ENCODE measurements around the gene PARVG. TPM values are rescaled to one million over a fixed set of nuclear protein-coding genes. Genes with fewer than 3 reads are reported as not detected.

PARVG gene
- total RNA-seq, 2 donors from 2014 or later, result 0.11 to 0.44 TPM

- TF ChIP-seq, protein P1, sequence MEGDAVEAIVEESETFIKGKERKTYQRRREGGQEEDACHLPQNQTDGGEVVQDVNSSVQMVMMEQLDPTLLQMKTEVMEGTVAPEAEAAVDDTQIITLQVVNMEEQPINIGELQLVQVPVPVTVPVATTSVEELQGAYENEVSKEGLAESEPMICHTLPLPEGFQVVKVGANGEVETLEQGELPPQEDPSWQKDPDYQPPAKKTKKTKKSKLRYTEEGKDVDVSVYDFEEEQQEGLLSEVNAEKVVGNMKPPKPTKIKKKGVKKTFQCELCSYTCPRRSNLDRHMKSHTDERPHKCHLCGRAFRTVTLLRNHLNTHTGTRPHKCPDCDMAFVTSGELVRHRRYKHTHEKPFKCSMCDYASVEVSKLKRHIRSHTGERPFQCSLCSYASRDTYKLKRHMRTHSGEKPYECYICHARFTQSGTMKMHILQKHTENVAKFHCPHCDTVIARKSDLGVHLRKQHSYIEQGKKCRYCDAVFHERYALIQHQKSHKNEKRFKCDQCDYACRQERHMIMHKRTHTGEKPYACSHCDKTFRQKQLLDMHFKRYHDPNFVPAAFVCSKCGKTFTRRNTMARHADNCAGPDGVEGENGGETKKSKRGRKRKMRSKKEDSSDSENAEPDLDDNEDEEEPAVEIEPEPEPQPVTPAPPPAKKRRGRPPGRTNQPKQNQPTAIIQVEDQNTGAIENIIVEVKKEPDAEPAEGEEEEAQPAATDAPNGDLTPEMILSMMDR (conservative IDR thresholded peaks at IDR 0.05), result no peak
- peaks cover 18% of the 10 kb centered on the region for H3K4me1 Mint-ChIP-seq
- DNase-seq, result no peak
- no peaks in the 10 kb centered on the region for H3K27me3 ChIP-seq (ENCODE audit: control insufficient read depth, insufficient read depth, low read length, poor library complexity, severe bottlenecking)
- H3K9me3 Mint-ChIP-seq, result no peaks in the 10 kb centered on the region
- H3K27ac Mint-ChIP-seq, result no peak overlapping the region
- no peak overlapping the region for H3K9ac ChIP-seq (ENCODE audit: extremely low read depth, low read length, poor library complexity, severe bottlenecking)
- 94 to 100% methylated on average over 8 of the region's 8 CpGs for WGBS, 2 experiments (ENCODE audit: insufficient coverage in 1 of 2, insufficient read length in 1 of 2)
- no peaks in the 10 kb centered on the region for H3K27me3 Mint-ChIP-seq (ENCODE audit: insufficient read depth)
- no peaks in the 10 kb centered on the region for H3K36me3 ChIP-seq (ENCODE audit: control insufficient read depth, insufficient read depth, low read length)
- no peak overlapping the region for H3K27ac ChIP-seq (ENCODE audit: low read depth, low read length)
- no peak overlapping the region for H3K4me3 ChIP-seq (ENCODE audit: low read length)
- no peaks in the 10 kb centered on the region for H3K4me1 ChIP-seq (ENCODE audit: control insufficient read depth, insufficient read depth, low read length)
- H3K4me3 Mint-ChIP-seq, result no peak overlapping the region
- no peaks in the 10 kb centered on the region for H3K36me3 Mint-ChIP-seq (ENCODE audit: low read depth)
- H3K9me3 ChIP-seq (ENCODE audit: control insufficient read depth, low read length), result no peaks in the 10 kb centered on the region
Observed at GRCh38 chr22:44158816-44159215, 21.9 kb upstream of the PARVG start.

DNA sequence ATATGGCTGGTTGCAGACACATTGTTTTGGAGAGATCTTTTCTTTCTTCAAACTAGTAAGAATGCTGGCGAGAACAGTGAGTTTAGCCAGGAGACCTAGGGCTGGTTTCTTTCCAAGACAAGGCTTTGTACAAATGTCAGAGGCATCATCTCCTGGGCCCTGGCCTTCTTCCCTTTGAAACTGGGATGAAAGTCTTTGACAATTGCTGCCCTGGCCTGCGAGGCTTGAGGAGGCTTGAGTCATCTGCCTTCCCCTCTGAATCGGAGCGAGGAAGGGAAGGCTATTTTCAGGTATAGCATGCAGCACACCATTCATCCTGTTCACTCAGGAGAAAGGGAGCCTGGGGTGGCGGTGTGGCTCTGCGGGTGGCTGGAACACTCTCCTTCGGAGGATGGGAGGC is 21.5 kb upstream of the PARVG start:
- Histone ChIP-seq H3K4me3 (ENCODE audit: low read length) (no peak overlapping the region), H3K9me3 (ENCODE audit: control insufficient read depth, low read length) (no peaks in the 10 kb centered on the region), H3K27ac (ENCODE audit: low read depth, low read length) (no peak overlapping the region), H3K9ac (ENCODE audit: extremely low read depth, low read length, poor library complexity, severe bottlenecking) (no peak overlapping the region), H3K4me1 (ENCODE audit: control insufficient read depth, insufficient read depth, low read length) (no peaks in the 10 kb centered on the region), H3K36me3 (ENCODE audit: control insufficient read depth, insufficient read depth, low read length) (no peaks in the 10 kb centered on the region), H3K27me3 (ENCODE audit: control insufficient read depth, insufficient read depth, low read length, poor library complexity, severe bottlenecking) (no peaks in the 10 kb centered on the region)
- no peak overlapping the region for H3K4me3 Mint-ChIP-seq
- peaks cover 18% of the 10 kb centered on the region for H3K4me1 Mint-ChIP-seq
- DNase-seq, result no peak
- TF ChIP-seq, protein P1 (conservative IDR thresholded peaks at IDR 0.05), result no peak
- H3K36me3 Mint-ChIP-seq (ENCODE audit: low read depth), result no peaks in the 10 kb centered on the region
- no peak overlapping the region for H3K27ac Mint-ChIP-seq
- no peaks in the 10 kb centered on the region for H3K9me3 Mint-ChIP-seq
- WGBS, 2 experiments (ENCODE audit: insufficient coverage in 1 of 2, insufficient read length in 1 of 2), result 69 to 94% methylated on average over 4 to 7 of the region's 7 CpGs
- no peaks in the 10 kb centered on the region for H3K27me3 Mint-ChIP-seq (ENCODE audit: insufficient read depth)

DNA sequence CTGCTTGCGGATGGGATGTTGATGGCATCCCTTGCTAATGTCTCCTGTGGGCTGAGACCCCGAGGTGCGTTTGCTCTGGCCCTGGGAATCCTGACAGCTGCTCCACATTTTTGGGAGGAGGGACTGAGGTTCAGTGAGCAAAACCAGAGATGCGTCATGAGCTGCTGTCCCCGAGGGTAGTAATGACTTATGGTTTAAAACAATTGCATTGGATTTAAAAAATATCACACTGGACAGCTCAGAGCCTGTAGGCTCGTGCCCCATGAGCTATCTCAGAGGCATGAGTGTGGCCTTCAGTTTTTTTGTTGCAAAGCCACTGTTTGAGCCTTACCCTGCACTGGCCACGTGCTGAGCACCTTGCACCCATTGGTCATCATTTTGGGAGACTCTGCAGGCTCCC is 20.9 kb upstream of the PARVG start:
- Histone ChIP-seq H3K36me3 (ENCODE audit: control insufficient read depth, insufficient read depth, low read length) (no peaks in the 10 kb centered on the region), H3K27me3 (ENCODE audit: control insufficient read depth, insufficient read depth, low read length, poor library complexity, severe bottlenecking) (no peaks in the 10 kb centered on the region), H3K9ac (ENCODE audit: extremely low read depth, low read length, poor library complexity, severe bottlenecking) (no peak overlapping the region), H3K4me3 (ENCODE audit: low read length) (no peak overlapping the region), H3K4me1 (ENCODE audit: control insufficient read depth, insufficient read depth, low read length) (no peaks in the 10 kb centered on the region), H3K27ac (ENCODE audit: low read depth, low read length) (no peak overlapping the region), H3K9me3 (ENCODE audit: control insufficient read depth, low read length) (no peaks in the 10 kb centered on the region)
- Mint-ChIP-seq H3K27ac (no peak overlapping the region), H3K9me3 (no peaks in the 10 kb centered on the region), H3K27me3 (ENCODE audit: insufficient read depth) (no peaks in the 10 kb centered on the region), H3K4me1 (peaks cover 18% of the 10 kb centered on the region), H3K4me3 (no peak overlapping the region), H3K36me3 (ENCODE audit: low read depth) (no peaks in the 10 kb centered on the region)
- TF ChIP-seq, protein P1 (conservative IDR thresholded peaks at IDR 0.05), result no peak
- no peak for DNase-seq
- WGBS, 2 experiments (ENCODE audit: insufficient coverage in 1 of 2, insufficient read length in 1 of 2), result 91% methylated on average over 7 of the region's 7 CpGs

All from endodermal cell (in vitro differentiated cells).